WTC11 (cell line): Measurements from ENCODE around the gene APOL1. TPM values are rescaled to one million over a fixed set of nuclear protein-coding genes. Genes with fewer than 3 reads are reported as not detected.

Experiments used
- ATAC-seq: fragments of 200-7000 bp; cut with Tn5 transposase; 2 replicates; pipeline ENCODE4 v1.10.0; 2021; ENCODE audit warnings: mild to moderate bottlenecking, moderate library complexity
- CTCF ChIA-PET: fragments of 300-600 bp; sonication (Branson Sonifier 250); formaldehyde crosslinking; loops from one replicate; lab custom pipeline; 2021; ENCODE audit warnings: antibody characterized with exemption; lab: Charles Lee
- POLR2A ChIA-PET: fragments of 350-600 bp; sonication (Branson Sonifier 250); formaldehyde crosslinking; loops from one replicate; lab custom pipeline; 2021; ENCODE audit warnings: antibody characterized with exemption; lab: Charles Lee
- DNase-seq: peaks from one replicate; pipeline ENCODE4 v3.0.0; 2021; ENCODE audit warnings: low spot score
- H3K27ac Mint-ChIP-seq: 2 replicates; pipeline ENCODE4 v1.8.0; 2021; ENCODE audit warnings: mixed read lengths
- H3K27me3 Mint-ChIP-seq: 2 replicates; pipeline ENCODE4 v1.8.0; 2021; ENCODE audit warnings: low read depth, mild to moderate bottlenecking, moderate library complexity, mixed read lengths
- H3K36me3 Mint-ChIP-seq: 2 replicates; pipeline ENCODE4 v1.8.0; 2021; ENCODE audit warnings: mixed read lengths
- H3K4me1 Mint-ChIP-seq: 2 replicates; pipeline ENCODE4 v1.8.0; 2022; ENCODE audit warnings: mixed read lengths
- H3K4me3 Mint-ChIP-seq: 2 replicates; pipeline ENCODE4 v1.8.0; 2021; ENCODE audit warnings: mild to moderate bottlenecking, moderate library complexity, mixed read lengths
- H3K9me3 Mint-ChIP-seq: 2 replicates; pipeline ENCODE4 v1.8.0; 2021; ENCODE audit warnings: mixed read lengths
- CBFB ChIP-seq: sonication (generic); formaldehyde crosslinking; IDR thresholded peaks from 2 replicates; pipeline ENCODE4 v1.8.1; 2022; ENCODE audit warnings: mild to moderate bottlenecking, low read depth, missing genetic modification reagents
- CREM ChIP-seq: sonication (generic); formaldehyde crosslinking; IDR thresholded peaks from 2 replicates; pipeline ENCODE4 v1.8.1; 2022; ENCODE audit warnings: mild to moderate bottlenecking, missing genetic modification reagents, moderate library complexity
- HMGA2 ChIP-seq: fragments of 250-450 bp; sonication (Bioruptor Pico); IDR thresholded peaks from 2 replicates; pipeline ENCODE4 v1.4.0; 2021; ENCODE audit warnings: mild to moderate bottlenecking, moderate library complexity
- NR2C2 ChIP-seq: sonication (generic); formaldehyde crosslinking; IDR thresholded peaks from 2 replicates; pipeline ENCODE4 v1.8.0; 2022; ENCODE audit warnings: mild to moderate bottlenecking, missing genetic modification reagents
- RORB ChIP-seq: fragments of 250-450 bp; sonication (Bioruptor Pico); IDR thresholded peaks from 2 replicates; pipeline ENCODE4 v1.9.0; 2021; ENCODE audit warnings: mild to moderate bottlenecking
- SMAD4 ChIP-seq: sonication (generic); formaldehyde crosslinking; IDR thresholded peaks from 2 replicates; pipeline ENCODE4 v1.8.0; 2022; ENCODE audit warnings: mild to moderate bottlenecking, missing genetic modification reagents
- SOX15 ChIP-seq: fragments of 250-450 bp; sonication (Bioruptor Pico); IDR thresholded peaks from 2 replicates; pipeline ENCODE4 v1.9.0; 2021; ENCODE audit warnings: mild to moderate bottlenecking
- TCF7 ChIP-seq: sonication (generic); formaldehyde crosslinking; IDR thresholded peaks from 2 replicates; pipeline ENCODE4 v1.8.0; 2022; ENCODE audit warnings: mild to moderate bottlenecking, low read depth, missing genetic modification reagents, moderate library complexity
- ZNF219 ChIP-seq: sonication (generic); formaldehyde crosslinking; IDR thresholded peaks from 2 replicates; pipeline ENCODE4 v1.8.0; 2023; ENCODE audit warnings: missing genetic modification reagents, mild to moderate bottlenecking, borderline replicate concordance
- ZNF263 ChIP-seq: sonication (generic); formaldehyde crosslinking; IDR thresholded peaks from 2 replicates; pipeline ENCODE4 v1.8.1; 2022; ENCODE audit warnings: low read depth, mild to moderate bottlenecking, moderate library complexity, missing genetic modification reagents
- ZNF416 ChIP-seq: fragments of 250-450 bp; sonication (Bioruptor Pico); IDR thresholded peaks from 2 replicates; pipeline ENCODE4 v1.9.0; 2021; ENCODE audit warnings: mild to moderate bottlenecking, inconsistent platforms
- total RNA-seq: library from RNA; stranded (reverse); gene quantifications from 3 replicates; pipeline ENCODE4 v1.2.3, GENCODE V29; 2021
- TF ChIP-seq, protein P1 (sequence below): sonication (generic); formaldehyde crosslinking; IDR thresholded peaks from 2 replicates; pipeline ENCODE4 v1.8.0; 2023; ENCODE audit warnings: missing genetic modification reagents
- TF ChIP-seq, protein P2 (sequence below): sonication (generic); formaldehyde crosslinking; IDR thresholded peaks from 2 replicates; pipeline ENCODE4 v1.8.1; 2022; ENCODE audit warnings: low read depth, missing genetic modification reagents, borderline replicate concordance
- TF ChIP-seq, protein P3 (sequence below): fragments of 250-450 bp; sonication (Bioruptor Pico); IDR thresholded peaks from 2 replicates; pipeline ENCODE4 v1.8.0; 2021; ENCODE audit warnings: mild to moderate bottlenecking
- TF ChIP-seq, protein P4 (sequence below): sonication (generic); formaldehyde crosslinking; IDR thresholded peaks from 2 replicates; pipeline ENCODE4 v1.8.1; 2023; ENCODE audit warnings: mild to moderate bottlenecking, missing genetic modification reagents
- TF ChIP-seq, protein P5 (sequence below): sonication (generic); formaldehyde crosslinking; IDR thresholded peaks from 2 replicates; pipeline ENCODE4 v1.8.1; 2022; ENCODE audit warnings: mild to moderate bottlenecking, missing genetic modification reagents, moderate library complexity, borderline replicate concordance
- TF ChIP-seq, protein P6 (sequence below): fragments of 200-600 bp; IDR thresholded peaks from 2 replicates; pipeline ENCODE4 v1.8.0; 2022; ENCODE audit warnings: antibody characterized with exemption
- TF ChIP-seq, protein P7 (sequence below): sonication (generic); formaldehyde crosslinking; IDR thresholded peaks from 2 replicates; pipeline ENCODE4 v1.8.1; 2022; ENCODE audit warnings: low read depth, mild to moderate bottlenecking, moderate library complexity, missing genetic modification reagents, borderline replicate concordance

Gene APOL1
- total RNA-seq, 1 experiment from 2014 or later, result 0.35 TPM

DNA sequence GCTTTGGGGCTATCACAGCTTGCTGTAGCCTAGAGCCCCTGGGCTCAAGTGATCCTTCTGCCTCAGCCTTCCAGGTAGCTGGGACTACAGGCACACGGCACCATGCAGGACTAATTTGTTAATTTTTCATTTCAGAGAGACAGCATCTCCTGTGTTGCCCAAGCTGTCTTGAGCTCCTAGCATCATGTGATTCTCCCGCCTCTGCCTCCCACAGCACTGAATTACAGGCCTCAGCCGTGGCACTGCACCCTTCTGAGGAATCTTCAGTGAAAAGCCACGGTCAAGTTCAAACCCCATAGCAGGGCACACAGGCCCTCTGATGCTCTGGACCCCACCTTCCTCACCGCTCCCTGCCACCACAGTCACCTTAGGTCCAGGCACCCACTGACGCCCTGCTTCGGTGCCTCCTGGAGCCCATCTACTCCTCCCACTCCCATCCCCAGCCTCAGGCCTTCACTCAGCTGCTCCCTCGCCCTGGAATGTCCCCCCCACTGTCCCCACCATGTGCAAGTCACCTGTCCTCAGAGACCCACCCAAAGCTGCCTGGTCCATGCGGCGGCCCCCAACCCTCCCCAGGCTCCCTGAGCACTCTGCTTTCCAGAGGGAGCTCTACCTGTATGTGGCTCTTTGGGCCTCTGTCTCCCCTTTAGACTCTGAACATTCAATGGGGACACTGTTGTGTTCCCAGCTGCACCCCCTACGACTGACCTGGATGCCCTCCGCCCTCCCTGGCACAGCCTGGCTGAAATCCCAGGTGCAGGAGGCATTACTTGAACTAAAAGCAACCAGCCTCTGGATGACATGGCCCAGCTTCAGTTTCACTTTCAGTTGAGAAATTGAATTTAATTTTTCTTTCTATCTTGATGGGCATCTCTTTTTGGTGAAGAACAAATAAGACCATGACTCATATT lies 15.2 kb upstream of the APOL1 start (continued):
- TF ChIP-seq, protein P1, sequence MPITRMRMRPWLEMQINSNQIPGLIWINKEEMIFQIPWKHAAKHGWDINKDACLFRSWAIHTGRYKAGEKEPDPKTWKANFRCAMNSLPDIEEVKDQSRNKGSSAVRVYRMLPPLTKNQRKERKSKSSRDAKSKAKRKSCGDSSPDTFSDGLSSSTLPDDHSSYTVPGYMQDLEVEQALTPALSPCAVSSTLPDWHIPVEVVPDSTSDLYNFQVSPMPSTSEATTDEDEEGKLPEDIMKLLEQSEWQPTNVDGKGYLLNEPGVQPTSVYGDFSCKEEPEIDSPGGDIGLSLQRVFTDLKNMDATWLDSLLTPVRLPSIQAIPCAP (CRISPR knock-in tag), result no peak
- no peak for TF ChIP-seq SOX15 (CRISPR knock-in tag)
- no peak for TF ChIP-seq ZNF219 (CRISPR knock-in tag)
- TF ChIP-seq, protein P2, sequence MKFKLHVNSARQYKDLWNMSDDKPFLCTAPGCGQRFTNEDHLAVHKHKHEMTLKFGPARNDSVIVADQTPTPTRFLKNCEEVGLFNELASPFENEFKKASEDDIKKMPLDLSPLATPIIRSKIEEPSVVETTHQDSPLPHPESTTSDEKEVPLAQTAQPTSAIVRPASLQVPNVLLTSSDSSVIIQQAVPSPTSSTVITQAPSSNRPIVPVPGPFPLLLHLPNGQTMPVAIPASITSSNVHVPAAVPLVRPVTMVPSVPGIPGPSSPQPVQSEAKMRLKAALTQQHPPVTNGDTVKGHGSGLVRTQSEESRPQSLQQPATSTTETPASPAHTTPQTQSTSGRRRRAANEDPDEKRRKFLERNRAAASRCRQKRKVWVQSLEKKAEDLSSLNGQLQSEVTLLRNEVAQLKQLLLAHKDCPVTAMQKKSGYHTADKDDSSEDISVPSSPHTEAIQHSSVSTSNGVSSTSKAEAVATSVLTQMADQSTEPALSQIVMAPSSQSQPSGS (CRISPR knock-in tag), result no peak
- TF ChIP-seq, protein P3, sequence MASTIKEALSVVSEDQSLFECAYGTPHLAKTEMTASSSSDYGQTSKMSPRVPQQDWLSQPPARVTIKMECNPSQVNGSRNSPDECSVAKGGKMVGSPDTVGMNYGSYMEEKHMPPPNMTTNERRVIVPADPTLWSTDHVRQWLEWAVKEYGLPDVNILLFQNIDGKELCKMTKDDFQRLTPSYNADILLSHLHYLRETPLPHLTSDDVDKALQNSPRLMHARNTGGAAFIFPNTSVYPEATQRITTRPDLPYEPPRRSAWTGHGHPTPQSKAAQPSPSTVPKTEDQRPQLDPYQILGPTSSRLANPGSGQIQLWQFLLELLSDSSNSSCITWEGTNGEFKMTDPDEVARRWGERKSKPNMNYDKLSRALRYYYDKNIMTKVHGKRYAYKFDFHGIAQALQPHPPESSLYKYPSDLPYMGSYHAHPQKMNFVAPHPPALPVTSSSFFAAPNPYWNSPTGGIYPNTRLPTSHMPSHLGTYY (CRISPR knock-in tag), result no peak
- TF ChIP-seq SMAD4 (CRISPR knock-in tag), result no peak
- TF ChIP-seq, protein P4, sequence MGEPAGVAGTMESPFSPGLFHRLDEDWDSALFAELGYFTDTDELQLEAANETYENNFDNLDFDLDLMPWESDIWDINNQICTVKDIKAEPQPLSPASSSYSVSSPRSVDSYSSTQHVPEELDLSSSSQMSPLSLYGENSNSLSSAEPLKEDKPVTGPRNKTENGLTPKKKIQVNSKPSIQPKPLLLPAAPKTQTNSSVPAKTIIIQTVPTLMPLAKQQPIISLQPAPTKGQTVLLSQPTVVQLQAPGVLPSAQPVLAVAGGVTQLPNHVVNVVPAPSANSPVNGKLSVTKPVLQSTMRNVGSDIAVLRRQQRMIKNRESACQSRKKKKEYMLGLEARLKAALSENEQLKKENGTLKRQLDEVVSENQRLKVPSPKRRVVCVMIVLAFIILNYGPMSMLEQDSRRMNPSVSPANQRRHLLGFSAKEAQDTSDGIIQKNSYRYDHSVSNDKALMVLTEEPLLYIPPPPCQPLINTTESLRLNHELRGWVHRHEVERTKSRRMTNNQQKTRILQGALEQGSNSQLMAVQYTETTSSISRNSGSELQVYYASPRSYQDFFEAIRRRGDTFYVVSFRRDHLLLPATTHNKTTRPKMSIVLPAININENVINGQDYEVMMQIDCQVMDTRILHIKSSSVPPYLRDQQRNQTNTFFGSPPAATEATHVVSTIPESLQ (CRISPR knock-in tag), result no peak
- TF ChIP-seq, protein P5, sequence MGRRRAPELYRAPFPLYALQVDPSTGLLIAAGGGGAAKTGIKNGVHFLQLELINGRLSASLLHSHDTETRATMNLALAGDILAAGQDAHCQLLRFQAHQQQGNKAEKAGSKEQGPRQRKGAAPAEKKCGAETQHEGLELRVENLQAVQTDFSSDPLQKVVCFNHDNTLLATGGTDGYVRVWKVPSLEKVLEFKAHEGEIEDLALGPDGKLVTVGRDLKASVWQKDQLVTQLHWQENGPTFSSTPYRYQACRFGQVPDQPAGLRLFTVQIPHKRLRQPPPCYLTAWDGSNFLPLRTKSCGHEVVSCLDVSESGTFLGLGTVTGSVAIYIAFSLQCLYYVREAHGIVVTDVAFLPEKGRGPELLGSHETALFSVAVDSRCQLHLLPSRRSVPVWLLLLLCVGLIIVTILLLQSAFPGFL, result no peak
- TF ChIP-seq, all 79 proteins: peak for 0

DNA sequence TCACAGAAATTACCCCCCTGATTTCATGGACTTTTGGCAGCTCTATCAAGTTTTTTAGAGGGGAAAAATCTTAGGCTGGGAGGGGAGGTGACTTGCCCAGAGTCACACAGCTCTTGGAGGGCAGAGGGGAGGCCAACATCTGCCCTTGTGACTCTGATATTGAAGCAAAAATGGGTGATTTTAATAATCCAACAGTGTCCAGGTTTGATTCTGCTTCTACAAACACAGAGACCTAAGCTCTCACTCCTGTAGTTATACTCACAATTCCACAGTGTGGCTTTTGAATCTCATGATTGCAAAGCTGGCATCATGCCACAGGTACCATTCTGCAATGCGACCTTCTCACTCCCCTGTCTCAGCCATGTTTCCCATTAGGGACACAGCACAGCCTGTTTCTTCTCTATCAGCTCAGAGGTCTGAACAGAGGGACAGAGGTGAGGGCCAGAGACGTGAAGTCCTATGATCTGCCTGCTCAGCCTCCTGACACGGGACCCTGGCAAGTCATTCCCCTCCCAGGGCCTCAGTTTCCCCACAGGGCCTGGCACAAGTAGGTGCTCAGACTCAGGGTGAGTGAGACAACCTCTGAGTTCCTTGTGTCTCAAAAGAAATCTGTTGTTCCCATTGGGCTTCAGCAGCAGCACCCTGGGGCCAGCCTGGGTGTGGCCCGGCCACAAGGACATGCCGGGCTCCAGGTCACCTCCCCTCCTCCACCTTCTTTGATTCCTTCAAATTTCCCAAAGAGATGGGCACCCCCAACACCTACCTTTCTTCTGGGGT lies 14.4 kb upstream of the APOL1 start:
- DNase-seq, result no peak
- peaks cover 6% of the 10 kb centered on the region for H3K36me3 Mint-ChIP-seq
- H3K27ac Mint-ChIP-seq, result no peak overlapping the region
- CTCF ChIA-PET, result interaction anchor here (0.6 to 3.2 kb wide), 30 partner anchors 7 to 272 kb away, joined by 3 to 28 read pairs (median 5); partner anchors contain the start of genes APOL4 and MYH9
- POLR2A ChIA-PET, result interaction anchor here (1.5 to 2.5 kb wide), 2 partner anchors 16 to 21 kb away, joined by 5 to 9 read pairs; no protein-coding TSS in a partner anchor
- peak overlapping the region; percentile 87 for H3K4me3 Mint-ChIP-seq
- H3K4me1 Mint-ChIP-seq, result peaks cover 21% of the 10 kb centered on the region
- peaks cover 4% of the 10 kb centered on the region; the same call in 1 of the 2 replicates for H3K27me3 Mint-ChIP-seq
- ATAC-seq, result no peak
- peaks cover 19% of the 10 kb centered on the region for H3K9me3 Mint-ChIP-seq
- TF ChIP-seq CBFB, result no peak
- TF ChIP-seq SMAD4 (CRISPR knock-in tag), result no peak
- TF ChIP-seq, protein P3 (CRISPR knock-in tag), result no peak

DNA sequence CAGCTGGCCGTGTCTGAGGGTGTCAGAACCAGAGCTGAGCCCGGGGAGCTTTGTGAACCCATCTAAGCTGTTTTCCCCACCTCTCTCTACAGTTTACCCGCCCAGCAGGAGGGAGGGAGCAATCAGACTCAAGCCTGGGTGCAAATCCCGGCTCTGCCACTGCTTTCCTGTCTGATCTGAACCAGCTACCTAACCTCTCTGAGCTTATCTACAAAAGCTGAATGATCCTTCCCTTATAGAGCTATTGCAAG lies 13.9 kb upstream of the APOL1 start:
- POLR2A ChIA-PET, result interaction anchor here (1.5 to 2.5 kb wide), 2 partner anchors 15 to 20 kb away, joined by 5 to 9 read pairs; no protein-coding TSS in a partner anchor
- no peak for TF ChIP-seq NR2C2 (CRISPR knock-in tag)
- TF ChIP-seq HMGA2 (CRISPR knock-in tag), result no peak
- TF ChIP-seq, protein P6, sequence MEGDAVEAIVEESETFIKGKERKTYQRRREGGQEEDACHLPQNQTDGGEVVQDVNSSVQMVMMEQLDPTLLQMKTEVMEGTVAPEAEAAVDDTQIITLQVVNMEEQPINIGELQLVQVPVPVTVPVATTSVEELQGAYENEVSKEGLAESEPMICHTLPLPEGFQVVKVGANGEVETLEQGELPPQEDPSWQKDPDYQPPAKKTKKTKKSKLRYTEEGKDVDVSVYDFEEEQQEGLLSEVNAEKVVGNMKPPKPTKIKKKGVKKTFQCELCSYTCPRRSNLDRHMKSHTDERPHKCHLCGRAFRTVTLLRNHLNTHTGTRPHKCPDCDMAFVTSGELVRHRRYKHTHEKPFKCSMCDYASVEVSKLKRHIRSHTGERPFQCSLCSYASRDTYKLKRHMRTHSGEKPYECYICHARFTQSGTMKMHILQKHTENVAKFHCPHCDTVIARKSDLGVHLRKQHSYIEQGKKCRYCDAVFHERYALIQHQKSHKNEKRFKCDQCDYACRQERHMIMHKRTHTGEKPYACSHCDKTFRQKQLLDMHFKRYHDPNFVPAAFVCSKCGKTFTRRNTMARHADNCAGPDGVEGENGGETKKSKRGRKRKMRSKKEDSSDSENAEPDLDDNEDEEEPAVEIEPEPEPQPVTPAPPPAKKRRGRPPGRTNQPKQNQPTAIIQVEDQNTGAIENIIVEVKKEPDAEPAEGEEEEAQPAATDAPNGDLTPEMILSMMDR, result no peak
- TF ChIP-seq, protein P7, sequence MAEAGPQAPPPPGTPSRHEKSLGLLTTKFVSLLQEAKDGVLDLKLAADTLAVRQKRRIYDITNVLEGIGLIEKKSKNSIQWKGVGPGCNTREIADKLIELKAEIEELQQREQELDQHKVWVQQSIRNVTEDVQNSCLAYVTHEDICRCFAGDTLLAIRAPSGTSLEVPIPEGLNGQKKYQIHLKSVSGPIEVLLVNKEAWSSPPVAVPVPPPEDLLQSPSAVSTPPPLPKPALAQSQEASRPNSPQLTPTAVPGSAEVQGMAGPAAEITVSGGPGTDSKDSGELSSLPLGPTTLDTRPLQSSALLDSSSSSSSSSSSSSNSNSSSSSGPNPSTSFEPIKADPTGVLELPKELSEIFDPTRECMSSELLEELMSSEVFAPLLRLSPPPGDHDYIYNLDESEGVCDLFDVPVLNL (CRISPR knock-in tag), result no peak
- no peak for TF ChIP-seq ZNF416 (CRISPR knock-in tag)
- no peak for TF ChIP-seq TCF7 (CRISPR knock-in tag)
- no peak for TF ChIP-seq CREM
- no peak for TF ChIP-seq ZNF263 (CRISPR knock-in tag)
- TF ChIP-seq ZNF219 (CRISPR knock-in tag), result no peak
- TF ChIP-seq RORB (CRISPR knock-in tag), result no peak

More for the DNA sequence above, 13.9 kb upstream of the APOL1 start:
- Mint-ChIP-seq H3K36me3 (peaks cover 6% of the 10 kb centered on the region), H3K9me3 (peaks cover 21% of the 10 kb centered on the region), H3K4me3 (peak overlapping the region; percentile 87), H3K4me1 (peaks cover 21% of the 10 kb centered on the region), H3K27me3 (peaks cover 6% of the 10 kb centered on the region; the same call in 1 of the 2 replicates), H3K27ac (peak overlapping the region; percentile 98)
- peak; percentile 13 for ATAC-seq
- CTCF ChIA-PET, result interaction anchor here (0.6 to 3.2 kb wide), 29 partner anchors 8 to 272 kb away, joined by 3 to 28 read pairs (median 5); partner anchors contain the start of genes APOL4 and MYH9
- DNase-seq, result no peak
